ENCODE data around the gene PHOSPHO2.
"Not testable (repeated sequence)": the region's sequence is repeated elsewhere in the genome, so short reads cannot be mapped to it uniquely, and the experiment has no call there.

The PHOSPHO2 gene

DNA sequence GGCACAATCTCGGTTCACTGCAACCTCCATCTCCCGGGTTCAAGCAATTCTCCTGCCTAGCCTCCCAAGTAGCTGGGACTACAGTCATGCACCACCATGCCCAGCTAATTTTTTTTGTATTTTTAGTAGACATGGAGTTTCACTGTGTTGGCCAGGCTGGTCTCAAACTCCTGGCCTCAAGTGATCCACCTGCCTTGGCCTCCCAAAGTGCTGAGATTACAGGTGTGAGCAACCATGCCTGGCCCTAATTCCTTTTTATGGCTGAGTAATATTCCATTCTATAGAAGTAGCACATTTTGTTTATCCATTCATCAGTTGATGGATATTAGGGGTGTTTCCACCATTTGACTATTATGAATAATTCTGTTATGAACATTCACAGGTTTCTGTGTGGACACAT, 9.6 kb upstream of the PHOSPHO2 start:
- DNase-seq, result not testable (repeated sequence)

DNA sequence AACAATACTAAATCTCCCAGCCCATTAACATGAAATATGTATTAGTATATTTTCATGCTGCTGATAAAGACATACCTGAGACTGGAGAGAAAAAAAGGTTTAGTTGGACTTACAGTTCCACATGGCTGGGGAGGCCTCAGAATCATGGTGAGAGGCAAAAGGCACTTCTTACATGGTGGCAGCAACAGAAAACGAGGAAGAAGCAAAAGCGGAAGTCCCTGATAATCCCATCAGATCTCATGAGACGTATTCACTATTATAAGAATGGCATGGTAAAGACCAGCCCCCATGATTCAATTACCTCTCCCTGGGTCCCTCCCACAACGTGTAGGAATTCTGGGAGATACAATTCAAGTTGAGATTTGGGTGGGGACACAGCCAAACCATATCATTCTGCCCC, 7.4 kb upstream of the PHOSPHO2 start:
- not testable (repeated sequence) for DNase-seq

DNA sequence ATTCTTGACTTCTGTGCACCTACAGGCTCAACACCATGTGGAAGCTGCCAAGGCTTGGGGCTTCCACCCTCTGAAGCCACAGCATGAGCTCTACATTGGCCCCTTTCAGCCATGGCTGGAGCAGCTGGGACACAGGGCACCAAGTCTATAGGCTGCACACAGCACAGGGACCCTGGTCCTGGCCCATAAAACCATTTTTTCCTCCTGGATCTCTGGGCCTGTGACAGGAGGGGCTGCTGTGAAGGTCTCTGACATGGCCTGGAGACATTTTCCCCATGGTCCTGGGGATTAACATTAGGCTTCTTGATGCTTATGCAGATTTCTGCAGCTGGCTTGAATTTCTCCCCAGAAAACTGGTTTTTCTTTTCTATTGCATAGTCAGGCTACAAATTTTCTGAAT, 6.3 kb upstream of the PHOSPHO2 start:
- DNase-seq, result not testable (repeated sequence)

DNA sequence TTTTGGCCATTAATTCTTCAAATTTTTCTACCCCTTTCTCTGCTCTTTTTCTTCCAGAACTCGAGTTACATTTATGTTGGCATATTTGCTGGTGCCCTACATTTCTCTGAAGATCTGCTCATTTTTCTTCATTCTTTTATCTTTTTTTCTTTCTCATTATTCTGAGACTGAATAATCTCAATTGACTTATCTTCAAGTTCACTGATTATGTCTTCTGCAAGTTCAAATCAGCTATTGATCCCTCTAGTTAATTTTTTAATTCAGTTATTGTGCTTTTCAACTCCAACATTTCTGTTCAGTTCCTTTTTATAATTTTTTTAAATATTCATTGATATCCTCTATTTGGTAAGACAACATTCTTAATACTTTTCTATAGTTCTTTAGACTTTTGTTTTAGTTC, 3.3 kb upstream of the PHOSPHO2 start:
- no peak for DNase-seq

DNA sequence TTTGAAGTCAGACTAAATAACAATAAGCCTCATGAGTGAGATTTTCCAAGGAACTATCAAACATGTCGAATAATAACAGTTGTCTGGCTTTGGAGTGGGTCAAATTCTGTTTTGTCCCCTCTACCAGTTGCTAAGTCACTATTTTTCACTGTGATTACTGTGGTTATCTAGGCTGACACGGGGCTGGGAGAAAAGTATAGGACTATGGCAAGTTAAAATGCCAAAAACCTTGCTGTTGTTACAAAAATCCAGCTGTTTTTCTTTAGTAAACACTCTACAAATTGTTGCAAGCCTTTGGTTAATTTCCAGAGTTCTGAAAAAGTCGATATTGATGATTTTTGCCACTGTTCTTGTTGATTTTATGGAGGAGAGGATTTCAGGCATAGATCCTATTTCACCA, 1.6 kb upstream of the PHOSPHO2 start:
- DNase-seq, result no peak

DNA sequence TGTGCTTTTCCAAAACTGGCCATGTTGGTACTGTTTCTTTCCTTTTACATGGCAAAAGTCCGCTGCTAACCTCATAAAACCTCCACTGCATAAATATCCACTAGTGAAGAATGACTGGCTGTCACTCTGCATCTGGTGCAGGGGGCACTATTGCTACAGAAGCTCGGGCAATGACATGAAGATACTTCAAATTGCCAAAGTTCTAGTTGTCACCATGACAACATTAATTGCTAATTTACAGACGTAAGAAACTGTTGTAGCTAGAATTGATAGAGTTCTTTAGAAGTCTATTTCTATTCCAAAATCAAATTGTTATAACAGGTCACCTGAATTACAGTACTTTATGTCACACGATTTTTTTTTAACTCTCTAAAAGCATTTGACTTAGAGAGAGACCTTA, 909 bp upstream of the PHOSPHO2 start:
- no peak for DNase-seq

DNA sequence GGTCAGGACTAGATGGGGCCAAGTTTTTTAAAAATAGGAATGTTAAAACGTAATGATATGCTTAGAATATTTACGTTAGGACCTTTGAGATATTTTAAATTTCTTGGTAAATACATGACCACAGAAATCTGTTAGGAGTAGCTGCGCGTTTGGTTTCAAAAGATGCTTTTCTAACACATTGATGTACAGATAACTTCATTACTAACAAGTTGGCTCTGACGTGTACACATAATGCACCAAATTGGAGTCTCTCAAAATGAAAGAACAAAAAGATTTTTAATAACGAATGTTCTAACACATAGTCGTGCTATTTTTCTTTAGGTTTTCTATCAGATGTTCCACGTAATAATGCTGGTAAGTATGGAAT, 608 bp downstream of the PHOSPHO2 start:
- DNase-seq, result no peak

DNA sequence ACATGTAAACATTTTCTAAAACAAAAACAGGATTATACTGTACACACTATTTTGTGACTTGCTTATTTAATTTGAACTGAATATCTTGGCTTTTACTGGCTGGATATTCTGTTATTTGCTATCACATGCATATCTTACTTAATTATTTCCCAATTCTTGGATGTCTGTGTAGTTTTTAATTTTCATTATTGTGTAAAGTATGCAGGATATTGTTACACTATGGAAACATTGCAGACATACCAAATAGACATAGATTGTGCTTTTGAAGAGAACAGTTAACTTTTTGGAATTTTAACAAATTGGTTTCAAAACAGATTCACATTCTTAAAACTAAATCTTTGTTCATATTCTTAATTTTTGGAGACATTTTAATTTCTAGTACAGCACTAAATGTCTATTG, 2.1 kb downstream of the PHOSPHO2 start:
- no peak for DNase-seq

DNA sequence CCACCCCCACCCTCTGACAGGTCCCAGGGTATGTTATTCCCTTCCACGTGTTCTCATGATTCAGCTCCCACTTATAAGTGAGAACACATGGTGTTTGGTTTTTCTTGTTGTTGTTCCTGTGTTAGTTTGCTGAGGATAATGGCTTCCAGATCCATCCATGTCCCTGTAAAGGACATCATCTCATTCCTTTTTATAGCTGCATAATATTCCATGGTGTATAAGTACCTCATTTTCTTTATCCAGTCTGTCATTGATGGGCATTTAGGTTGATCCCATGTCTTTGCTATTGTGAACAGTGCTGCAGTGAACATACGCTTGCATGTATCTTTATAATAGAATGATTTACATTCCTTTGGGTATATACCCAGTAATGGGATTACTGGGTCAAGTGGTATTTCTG, 4.9 kb downstream of the PHOSPHO2 start:
- DNase-seq, result not testable (repeated sequence)

DNA sequence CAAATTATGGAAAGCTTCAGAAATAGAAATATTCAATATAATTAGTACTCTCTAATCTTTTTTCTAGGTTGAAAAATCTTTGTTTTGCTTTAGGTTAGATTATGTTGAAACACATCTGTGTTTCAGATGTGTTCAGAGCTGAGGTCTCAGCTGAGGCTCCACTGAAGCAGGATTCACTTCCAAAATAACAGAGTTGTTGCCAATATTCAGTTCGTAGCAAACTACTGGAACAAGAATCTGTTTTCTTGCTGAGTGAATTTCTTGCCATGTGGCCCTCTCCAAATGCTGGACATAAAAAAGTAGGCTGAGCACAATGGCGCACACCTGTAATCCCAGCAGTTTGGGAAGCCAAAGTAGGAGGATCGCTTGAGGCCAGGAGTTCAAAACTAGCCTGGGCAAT, 8.7 kb downstream of the PHOSPHO2 start:
- no peak for DNase-seq

DNA sequence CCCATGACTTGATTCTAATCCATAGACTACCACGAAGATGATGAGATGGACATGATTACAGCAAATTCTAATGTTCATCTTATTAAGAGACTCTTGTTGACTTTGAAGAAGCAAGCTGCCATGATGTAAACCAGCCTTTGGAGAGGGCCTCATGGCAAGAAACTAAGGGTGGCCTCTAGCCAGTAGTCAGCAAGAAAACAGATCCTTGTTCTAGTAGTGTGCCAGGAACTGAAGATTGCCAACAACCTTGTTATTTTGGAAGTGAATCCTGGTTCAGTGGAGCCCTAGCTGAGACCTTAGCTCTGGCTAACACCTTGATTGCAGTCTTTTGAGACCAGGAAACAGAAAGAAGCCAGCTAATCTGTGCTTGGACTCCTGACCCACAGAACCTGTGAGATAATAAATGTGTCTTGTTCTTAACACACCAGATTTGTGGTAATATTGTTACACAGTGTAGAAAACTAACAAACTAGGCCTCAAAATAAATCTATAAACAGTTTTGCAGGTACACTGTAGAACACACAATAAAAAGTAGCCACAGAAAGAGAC, 10.0 kb downstream of the PHOSPHO2 start:
- no peak for DNase-seq

DNA sequence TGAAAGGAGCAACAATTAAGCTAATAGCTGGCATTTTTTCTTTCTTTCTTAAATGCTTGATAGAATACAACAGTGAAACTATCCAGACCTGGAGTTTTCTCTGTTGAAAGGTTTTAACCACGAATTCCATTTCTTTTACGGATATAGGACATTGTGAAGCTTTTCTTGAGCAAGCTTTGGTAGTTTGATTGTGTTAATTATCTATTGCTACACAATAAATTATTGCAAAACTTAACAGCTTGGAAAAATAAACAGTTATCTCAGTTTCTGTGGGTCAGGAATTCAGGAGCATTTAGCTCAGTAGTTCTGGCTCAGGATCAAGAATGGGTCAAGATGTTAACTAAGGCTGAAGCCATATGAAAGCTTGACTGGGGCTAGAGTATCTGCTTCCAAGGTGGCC, 11.7 kb downstream of the PHOSPHO2 start:
- DNase-seq, result no peak

DNA sequence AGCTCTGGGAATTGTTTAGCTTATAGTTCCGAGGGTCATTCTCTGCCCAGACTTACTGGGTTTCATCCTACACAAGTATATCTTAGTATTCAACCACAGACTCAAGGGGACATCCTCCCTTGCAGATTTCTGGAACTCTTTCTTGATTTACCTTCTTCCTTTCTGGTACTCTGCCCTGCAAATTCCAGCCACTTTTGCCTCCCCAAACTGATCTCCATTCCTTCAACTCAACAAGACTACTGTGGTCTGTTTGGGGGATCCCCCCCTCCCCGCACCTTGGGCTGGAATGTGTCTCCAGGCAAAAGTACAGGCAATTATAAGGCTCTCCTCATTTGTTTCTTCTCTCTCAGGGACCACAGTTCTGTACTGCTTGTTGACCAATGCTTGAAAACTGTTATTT, 13.4 kb downstream of the PHOSPHO2 start:
- no peak for DNase-seq

DNA sequence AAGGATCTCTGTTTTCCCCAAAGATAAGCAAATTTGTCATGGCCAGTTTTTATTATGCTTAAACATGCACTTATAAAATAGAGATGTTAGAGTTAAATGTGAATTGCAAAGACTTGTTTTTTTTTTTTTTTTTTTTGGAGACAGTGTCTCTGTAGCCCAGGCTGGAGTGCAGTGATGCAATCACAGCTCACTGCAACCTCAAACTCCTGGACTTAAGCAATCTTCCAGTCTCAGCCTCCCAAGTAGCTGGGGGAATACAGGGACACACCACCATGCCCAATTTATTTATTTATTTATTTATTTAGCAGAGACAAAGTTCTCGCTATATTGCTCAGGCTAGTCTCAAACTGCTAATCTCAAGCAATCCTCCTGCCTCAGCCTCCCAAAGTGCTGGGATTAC, 15.1 kb downstream of the PHOSPHO2 start:
- DNase-seq, result no peak

DNA sequence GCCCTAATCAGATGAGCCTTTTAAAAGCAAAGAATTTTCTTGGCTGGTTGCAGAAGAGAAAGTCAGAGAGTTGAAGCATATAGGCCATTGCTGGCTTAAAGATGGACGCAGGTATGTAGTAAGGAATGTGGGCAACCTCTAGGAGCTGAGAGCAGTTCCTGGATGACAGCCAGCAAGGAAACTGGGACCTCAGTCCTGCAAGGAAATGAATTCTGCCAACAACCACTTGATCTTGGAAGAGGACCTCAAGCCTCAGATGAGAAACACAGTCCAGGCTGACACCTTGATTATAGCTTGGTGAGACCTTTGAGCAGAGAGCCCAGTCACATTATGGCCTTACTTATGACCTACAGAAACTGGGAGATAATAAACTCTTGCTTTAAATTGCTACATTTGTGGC, 15.7 kb downstream of the PHOSPHO2 start:
- no peak for DNase-seq

DNA sequence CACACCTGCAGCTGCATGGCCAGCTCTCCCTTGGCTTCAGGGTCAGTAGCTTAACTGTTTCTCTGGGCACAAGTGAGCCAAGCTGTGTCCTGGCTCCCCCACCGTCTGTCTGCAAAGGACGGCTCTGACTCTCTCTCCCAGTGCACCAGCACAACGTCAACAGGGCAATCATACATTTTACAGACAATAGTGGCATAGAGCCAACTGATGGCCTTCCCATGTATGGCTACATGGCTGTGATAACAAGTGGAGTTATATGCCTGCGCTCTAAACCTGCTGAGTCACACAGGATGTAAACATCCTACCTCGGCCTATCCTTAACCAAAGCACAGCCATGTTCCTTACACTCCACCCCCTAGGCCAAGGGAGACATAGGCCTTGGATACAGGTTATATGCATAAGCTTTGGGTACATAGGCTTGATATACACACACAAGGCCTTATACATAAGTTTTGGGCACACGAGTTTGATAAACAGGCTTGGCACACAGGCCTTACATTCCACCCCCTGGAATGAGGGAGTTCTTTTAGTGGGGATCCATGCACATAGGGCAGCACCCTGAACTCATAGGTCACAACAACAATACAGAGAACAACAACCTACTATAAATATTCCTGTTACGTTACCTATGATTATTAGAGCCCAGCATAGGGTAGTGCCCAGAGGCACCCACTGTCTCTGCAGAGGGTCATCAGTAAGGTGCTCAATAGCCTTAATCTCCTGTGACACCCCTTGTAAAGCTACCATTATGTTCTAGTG, 17.7 kb downstream of the PHOSPHO2 start:
- DNase-seq, result no peak

DNA sequence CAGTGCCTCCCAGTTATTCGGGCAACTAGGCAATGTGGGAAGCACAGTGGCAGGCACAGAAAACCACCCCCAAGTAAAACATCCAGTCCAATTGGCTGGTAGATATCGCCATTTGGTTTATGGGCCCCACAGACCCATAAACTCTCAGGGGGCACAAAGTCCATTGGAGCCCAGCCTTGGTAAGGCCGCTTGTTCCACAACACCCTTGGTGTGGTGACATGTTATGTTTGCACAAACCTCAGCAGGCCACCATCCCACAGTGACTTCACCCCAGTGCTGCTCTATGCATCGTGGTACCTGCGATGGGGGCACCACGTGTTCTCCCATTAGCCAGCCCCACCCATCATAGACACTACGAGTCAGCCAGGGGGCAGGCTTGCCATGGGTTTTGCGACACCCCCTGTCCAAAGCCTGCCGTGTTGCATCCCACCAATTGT, 18.5 kb downstream of the PHOSPHO2 start:
- no peak for DNase-seq

DNA sequence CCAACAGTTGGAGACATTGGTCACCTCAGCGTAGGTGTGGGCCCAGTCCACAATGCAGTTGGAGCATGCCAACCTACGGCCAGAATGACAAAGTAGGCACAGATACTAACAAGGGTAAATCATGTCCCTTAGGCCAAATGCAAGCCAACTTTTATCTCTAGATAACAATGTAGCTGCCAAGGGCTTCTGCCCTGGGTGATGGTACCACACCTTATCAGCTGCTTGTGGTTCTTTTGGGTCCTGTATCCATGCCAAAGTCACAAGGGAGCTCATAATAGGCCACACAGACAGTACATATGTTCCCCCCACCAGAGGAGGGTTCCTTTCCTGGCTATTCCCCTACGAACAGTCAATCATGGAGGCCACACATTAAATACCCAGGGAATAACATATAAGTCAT, 19.1 kb downstream of the PHOSPHO2 start:
- no peak for DNase-seq

DNA sequence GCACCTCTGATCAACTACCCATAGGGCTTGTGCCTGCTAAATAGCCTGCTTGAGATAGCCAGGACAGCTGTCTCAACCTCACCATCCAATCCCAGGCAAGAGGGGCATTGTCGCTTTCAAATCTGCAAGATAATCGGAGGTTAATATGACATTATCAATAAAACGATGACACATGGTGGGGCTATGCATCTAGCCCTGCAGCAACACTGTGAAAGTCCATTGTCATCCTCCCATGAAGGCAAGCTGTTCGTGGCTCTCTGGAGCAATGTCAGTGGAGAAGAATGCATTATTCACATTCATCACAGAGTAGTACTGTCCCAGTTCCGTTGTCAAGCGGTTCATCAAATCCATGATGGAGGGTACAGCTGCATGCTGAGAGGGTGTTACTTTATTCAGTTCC, 20.4 kb downstream of the PHOSPHO2 start:
- no peak for DNase-seq

DNA sequence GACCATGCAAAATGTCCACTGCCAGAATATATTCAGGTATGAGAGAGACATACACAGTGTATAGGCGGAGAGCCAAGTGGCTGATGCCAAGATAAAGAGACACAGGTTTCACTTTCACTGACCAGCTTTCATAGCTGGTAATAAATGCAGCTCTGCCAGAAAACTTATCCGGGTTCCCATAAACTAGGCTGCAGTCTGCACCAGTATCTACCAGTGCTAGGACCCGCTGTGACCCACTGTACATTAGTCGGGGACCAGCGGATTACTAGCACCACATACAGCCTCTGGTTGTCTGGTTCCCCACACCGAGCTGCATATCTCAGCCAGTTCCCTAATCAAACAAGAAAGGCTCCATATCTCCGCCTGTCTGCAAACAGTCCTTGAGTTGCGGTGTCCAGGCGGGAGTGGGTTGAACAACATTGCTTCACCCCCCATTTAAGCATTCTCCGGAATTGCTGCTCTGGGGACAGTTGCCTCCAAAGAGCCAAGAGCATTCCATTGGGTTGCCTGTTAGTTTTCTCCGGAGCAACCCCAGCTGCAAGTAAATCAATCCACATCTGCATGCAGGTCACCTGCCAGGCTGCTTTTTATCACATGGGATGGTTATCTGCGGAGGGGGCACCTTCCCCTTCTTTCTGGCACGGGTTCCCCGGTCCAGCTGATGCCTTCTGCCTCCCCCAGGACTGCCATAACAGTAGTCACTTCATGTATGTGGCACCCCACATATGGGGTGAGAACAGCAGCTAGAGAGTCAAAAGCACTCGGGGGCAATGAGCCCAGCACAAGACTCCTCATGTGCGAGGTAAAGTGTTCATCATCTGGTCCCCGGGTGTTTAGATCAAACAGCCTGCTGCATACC, 21.3 kb downstream of the PHOSPHO2 start:
- no peak for DNase-seq

DNA sequence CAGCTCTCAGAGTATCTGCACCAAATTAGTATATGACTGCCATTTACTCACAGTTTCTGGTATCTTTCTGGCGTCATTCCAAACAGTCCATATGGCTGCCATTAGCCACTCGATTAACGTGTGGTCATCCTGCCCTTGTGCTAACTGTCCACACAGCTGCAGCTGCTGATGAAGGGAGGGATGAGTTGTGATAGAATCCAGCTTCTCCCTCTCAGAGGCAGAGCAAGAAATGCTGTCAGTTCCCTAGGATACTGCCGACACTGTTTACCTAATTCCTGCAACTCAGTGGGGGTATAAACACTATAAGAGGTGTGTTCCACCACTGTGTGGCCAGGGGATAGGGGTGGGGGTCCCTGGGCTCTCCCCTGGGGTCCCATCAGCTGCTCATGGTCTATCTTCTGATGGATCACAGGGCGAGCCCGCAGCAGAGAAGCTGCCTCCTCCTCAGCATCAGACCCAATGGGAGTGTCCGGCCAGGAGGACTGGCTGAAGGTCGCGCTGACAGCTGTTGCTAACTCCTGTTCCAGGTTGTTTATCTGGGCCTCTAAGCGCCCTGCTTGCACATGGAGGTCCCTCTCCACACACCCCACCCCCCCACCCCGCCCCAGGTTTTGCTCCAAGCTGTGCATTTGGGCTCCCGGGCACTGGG, 22.1 kb downstream of the PHOSPHO2 start:
- DNase-seq, result no peak

DNA sequence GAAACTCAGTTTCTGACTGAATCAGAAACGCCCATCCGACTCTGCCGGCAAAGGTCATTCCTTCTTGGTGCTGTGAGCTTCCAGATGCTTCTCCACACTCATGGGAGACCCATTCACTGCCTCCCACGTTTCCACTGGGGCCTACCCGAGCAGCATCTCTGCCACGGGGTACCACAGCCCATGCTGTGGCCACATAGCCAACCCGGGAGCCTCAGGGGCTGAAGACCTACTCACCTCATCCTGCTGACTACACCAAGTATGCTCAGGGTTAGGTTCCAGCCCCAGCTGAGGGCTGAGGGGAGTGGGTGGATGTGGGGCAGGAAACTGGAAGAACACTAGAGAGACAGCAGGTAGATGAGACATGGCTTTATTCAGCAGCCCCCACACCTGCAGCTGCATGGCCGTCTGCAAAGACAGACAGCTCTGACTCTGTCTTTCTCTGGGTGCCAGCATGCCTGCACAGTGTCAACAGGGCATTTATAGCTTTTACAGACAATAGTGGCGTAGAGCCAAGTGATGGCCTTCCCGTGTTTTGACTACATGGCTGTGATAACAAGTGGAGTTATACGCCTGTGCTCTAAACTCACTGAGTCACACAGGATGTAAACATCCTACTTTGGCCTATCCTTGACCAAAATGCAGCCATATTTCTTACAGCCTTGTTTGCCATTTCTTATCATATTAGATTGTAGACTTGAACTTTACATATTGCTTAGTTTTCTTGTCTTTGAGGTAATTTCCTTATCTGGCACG, 22.8 kb downstream of the PHOSPHO2 start:
- DNase-seq, result no peak

DNA sequence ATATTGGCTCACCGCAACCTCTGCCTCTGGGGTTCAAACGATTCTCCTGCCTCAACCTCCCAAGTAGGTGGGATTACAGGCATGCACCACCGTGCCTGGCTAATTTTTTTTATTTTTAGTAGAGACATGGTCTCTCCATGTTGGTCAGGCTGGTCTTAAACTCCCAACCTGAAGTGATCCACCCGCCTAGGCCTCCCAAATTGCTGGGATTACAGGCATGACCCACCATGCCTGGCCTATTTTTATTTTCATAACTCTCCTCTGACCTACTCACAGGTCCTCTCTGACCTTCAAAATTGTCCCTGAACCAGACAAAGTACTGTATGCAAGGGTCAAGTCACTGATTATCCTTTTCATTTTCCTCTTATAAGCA, 23.4 kb downstream of the PHOSPHO2 start:
- DNase-seq, result no peak
